MM.1S (cell line): ENCODE data around the gene SUSD4.

ENCODE experiments used
- DNase-seq: peaks from one replicate; pipeline ENCODE4 v3.0.0-alpha.2; 2015
- H2AFZ ChIP-seq: fragments of 300-600 bp; sonication (generic); 2 replicates; pipeline ENCODE4 v1.6.0; 2016; ENCODE audit warnings: antibody characterized with exemption, low read length
- H3F3A ChIP-seq: fragments of 300-600 bp; sonication (generic); 2 replicates; pipeline ENCODE4 v1.6.1; 2016; ENCODE audit warnings: mild to moderate bottlenecking, antibody characterized with exemption, low read length, moderate library complexity, mixed read lengths; ENCODE audit not compliant: insufficient read depth
- H3K27ac ChIP-seq: fragments of 300-600 bp; sonication (generic); 2 replicates; pipeline ENCODE4 v1.5.1; 2016; ENCODE audit warnings: mild to moderate bottlenecking, low read length
- H3K27me3 ChIP-seq: fragments of 300-600 bp; sonication (generic); replicated peaks from 2 replicates; pipeline ENCODE4 v1.6.0; 2016; ENCODE audit warnings: low read length; ENCODE audit not compliant: insufficient read depth
- H3K36me3 ChIP-seq: fragments of 300-600 bp; sonication (generic); replicated peaks from 2 replicates; pipeline ENCODE4 v1.6.1; 2016; ENCODE audit warnings: mild to moderate bottlenecking, low read length, mixed read lengths; ENCODE audit not compliant: insufficient read depth
- H3K4me1 ChIP-seq: fragments of 300-600 bp; sonication (generic); 2 replicates; pipeline ENCODE4 v1.6.1; 2016; ENCODE audit warnings: low read length, mixed read lengths
- H3K4me2 ChIP-seq: fragments of 300-600 bp; sonication (generic); 2 replicates; pipeline ENCODE4 v1.6.0; 2016; ENCODE audit warnings: low read depth, low read length
- H3K4me3 ChIP-seq: fragments of 300-600 bp; sonication (generic); 2 replicates; pipeline ENCODE4 v1.5.1; 2016; ENCODE audit warnings: low read length, mixed read lengths
- H3K79me2 ChIP-seq: fragments of 300-600 bp; sonication (generic); 2 replicates; pipeline ENCODE4 v1.6.1; 2016; ENCODE audit warnings: mixed run types, low read length, mixed read lengths
- H3K9ac ChIP-seq: fragments of 300-600 bp; sonication (generic); 2 replicates; pipeline ENCODE4 v1.6.1; 2016; ENCODE audit warnings: low read length, mixed read lengths
- H3K9me2 ChIP-seq: fragments of 300-600 bp; sonication (generic); replicated peaks from 2 replicates; pipeline ENCODE4 v1.6.1; 2016; ENCODE audit warnings: mild to moderate bottlenecking, low read length, mixed read lengths; ENCODE audit not compliant: insufficient read depth
- H3K9me3 ChIP-seq: fragments of 300-600 bp; sonication (generic); replicated peaks from 2 replicates; pipeline ENCODE4 v1.6.1; 2016; ENCODE audit warnings: mild to moderate bottlenecking, low read length, mixed read lengths; ENCODE audit not compliant: insufficient read depth
- H4K20me1 ChIP-seq: fragments of 300-600 bp; sonication (generic); 2 replicates; pipeline ENCODE4 v1.6.1; 2016; ENCODE audit warnings: mild to moderate bottlenecking, low read length, moderate library complexity, mixed read lengths; ENCODE audit not compliant: insufficient read depth
- EZH2 ChIP-seq: fragments of 300-600 bp; sonication (generic); optimal IDR thresholded peaks from 2 replicates; pipeline ENCODE3; 2017; ENCODE audit warnings: low read depth, mild to moderate bottlenecking, antibody characterized with exemption, low read length, mixed read lengths
- EZH2phosphoT487 ChIP-seq: fragments of 300-600 bp; sonication (generic); IDR thresholded peaks from 2 replicates; pipeline ENCODE4 v1.6.1; 2018; ENCODE audit warnings: antibody characterized with exemption, low read length
- TF ChIP-seq, protein P1 (sequence below): fragments of 300-600 bp; sonication (generic); IDR thresholded peaks from 2 replicates; pipeline ENCODE4 v1.5.1; 2016; ENCODE audit warnings: antibody characterized with exemption, low read length, mixed read lengths

SUSD4 gene

DNA sequence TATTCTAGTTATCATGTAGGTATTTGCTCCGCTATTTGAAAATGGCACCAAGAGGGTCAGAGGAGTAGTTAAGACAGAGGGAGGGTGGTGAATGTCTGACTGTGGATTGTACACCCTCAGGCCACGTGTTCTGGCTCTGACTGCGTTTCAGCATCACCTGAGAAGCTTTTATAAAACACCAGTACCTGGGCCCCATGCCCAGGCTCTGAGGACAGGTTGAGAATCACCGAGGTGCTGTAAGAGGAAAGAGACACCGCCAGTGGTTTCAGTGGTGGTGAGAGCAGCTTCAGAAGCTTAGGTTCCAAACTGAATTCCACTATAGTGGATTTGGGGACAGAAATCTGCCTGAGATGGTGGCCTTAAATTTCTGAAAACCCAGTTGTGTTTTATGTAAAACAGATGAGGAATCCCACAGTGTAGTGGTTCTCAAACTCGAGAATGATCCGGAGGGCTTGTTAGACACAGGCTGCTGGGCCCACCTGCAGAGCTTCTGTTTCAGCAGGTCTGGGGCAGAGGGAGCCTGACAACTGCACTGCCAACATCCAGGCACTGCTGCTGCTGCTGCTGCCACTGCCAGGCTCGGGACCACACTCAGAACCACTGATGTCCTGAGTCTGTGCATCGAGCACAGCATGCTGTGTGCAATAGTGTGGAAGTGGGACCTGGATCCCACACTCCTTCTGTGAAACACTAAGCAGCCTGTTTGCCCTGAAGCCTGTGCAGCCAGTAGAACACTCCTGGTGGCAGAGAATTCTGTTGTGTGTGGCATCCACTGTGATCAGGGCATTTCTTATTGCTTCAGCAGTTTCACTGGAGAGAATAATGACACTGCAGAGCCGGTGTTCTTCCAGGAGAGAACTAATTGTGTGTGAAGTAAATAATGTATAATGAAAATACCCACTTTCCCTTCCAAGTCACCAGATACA, 98.7 kb downstream of the SUSD4 start:
- H3K9me3 ChIP-seq: no peaks in the 10 kb centered on the region
- no peak overlapping the region for H3K9ac ChIP-seq
- no peaks in the 10 kb centered on the region for H3K4me1 ChIP-seq
- H3K27ac ChIP-seq: no peak overlapping the region
- no peaks in the 10 kb centered on the region for H3K9me2 ChIP-seq
- no peak overlapping the region for H3K4me3 ChIP-seq
- H4K20me1 ChIP-seq: no peaks in the 10 kb centered on the region
- no peaks in the 10 kb centered on the region for H3K36me3 ChIP-seq
- no peak for TF ChIP-seq EZH2phosphoT487
- no peaks in the 10 kb centered on the region for H3F3A ChIP-seq
- H3K27me3 ChIP-seq: no peaks in the 10 kb centered on the region
- no peak for DNase-seq
- no peak overlapping the region for H2AFZ ChIP-seq
- H3K4me2 ChIP-seq: no peak overlapping the region
- H3K79me2 ChIP-seq: no peaks in the 10 kb centered on the region

DNA sequence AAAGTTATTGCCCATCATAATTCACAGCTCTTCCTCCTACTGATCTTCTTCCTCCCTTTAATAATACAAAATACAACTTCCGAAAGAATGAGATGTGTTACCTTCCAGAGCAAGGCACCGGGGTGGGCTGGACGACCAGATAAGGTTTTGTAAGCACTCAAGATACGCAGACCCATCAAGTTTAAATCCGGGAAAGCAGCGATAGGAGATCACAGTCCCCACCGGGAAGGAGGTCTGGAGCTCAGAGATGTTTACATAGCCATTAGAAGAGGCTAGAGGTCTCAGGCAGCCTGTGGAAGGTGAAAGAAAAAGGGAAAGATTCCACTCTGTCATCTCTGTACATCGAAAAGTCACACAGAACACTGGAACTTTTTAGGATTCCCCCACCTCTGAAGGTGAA, 99.4 kb downstream of the SUSD4 start:
- Histone ChIP-seq H3K9me3 (no peaks in the 10 kb centered on the region), H3K4me3 (no peak overlapping the region), H3F3A (no peaks in the 10 kb centered on the region), H2AFZ (no peak overlapping the region), H3K9me2 (no peaks in the 10 kb centered on the region), H3K79me2 (no peaks in the 10 kb centered on the region), H4K20me1 (no peaks in the 10 kb centered on the region), H3K4me2 (no peak overlapping the region), H3K9ac (no peak overlapping the region), H3K27me3 (no peaks in the 10 kb centered on the region), H3K27ac (no peak overlapping the region), H3K36me3 (no peaks in the 10 kb centered on the region), H3K4me1 (no peaks in the 10 kb centered on the region)
- DNase-seq: no peak
- TF ChIP-seq EZH2 (no peak), EZH2phosphoT487 (no peak)
- TF ChIP-seq, protein P1, sequence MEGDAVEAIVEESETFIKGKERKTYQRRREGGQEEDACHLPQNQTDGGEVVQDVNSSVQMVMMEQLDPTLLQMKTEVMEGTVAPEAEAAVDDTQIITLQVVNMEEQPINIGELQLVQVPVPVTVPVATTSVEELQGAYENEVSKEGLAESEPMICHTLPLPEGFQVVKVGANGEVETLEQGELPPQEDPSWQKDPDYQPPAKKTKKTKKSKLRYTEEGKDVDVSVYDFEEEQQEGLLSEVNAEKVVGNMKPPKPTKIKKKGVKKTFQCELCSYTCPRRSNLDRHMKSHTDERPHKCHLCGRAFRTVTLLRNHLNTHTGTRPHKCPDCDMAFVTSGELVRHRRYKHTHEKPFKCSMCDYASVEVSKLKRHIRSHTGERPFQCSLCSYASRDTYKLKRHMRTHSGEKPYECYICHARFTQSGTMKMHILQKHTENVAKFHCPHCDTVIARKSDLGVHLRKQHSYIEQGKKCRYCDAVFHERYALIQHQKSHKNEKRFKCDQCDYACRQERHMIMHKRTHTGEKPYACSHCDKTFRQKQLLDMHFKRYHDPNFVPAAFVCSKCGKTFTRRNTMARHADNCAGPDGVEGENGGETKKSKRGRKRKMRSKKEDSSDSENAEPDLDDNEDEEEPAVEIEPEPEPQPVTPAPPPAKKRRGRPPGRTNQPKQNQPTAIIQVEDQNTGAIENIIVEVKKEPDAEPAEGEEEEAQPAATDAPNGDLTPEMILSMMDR: no peak

DNA sequence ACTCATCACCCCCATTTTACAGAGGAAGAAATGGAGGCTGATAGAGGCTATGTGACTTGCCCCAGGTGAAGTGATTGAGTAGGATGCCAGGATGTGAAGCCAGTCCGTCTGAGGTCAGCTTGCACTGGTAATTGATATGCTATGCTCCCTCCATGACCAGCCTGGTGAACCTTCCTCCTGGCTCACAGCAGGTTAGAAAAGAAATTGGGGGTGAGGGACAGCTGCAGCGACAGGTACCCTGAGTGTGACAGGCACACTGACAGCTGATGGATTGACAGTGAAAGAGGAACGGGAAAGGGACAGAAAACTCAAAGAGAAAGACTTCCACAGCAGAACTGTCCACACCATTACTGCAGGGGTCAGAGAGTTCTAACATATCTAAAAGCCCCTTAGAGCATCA, 102.1 kb downstream of the SUSD4 start:
- Histone ChIP-seq H2AFZ (no peak overlapping the region), H3K4me2 (no peak overlapping the region), H3K9me2 (no peaks in the 10 kb centered on the region), H3K27me3 (no peaks in the 10 kb centered on the region), H3K9me3 (no peaks in the 10 kb centered on the region), H3K27ac (no peak overlapping the region), H3K4me1 (no peaks in the 10 kb centered on the region), H3K4me3 (no peak overlapping the region), H4K20me1 (no peaks in the 10 kb centered on the region), H3F3A (no peaks in the 10 kb centered on the region), H3K9ac (no peak overlapping the region), H3K79me2 (no peaks in the 10 kb centered on the region), H3K36me3 (no peaks in the 10 kb centered on the region)
- TF ChIP-seq EZH2: no peak
- no peak for TF ChIP-seq EZH2phosphoT487
- TF ChIP-seq, protein P1: no peak
- DNase-seq: no peak

DNA sequence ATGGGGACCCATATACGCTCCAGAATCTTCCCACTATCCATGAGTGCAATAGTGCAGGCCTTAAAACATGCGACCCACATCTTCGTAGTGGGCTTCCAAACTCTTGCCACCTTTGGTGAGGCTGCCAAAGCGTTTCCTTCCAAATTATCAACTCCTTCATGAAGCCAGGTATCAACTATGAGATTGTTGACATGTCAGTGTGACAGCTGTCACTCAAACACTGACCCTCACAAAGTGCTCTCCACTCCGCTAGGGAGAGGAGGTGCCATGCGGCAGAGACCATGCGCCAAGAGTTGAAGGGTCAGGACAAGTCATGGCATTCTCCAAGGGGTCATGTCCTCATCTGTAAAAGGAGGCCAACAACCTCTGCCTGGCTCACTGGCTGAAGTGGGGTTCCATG, 103.3 kb downstream of the SUSD4 start:
- Histone ChIP-seq H2AFZ (no peak overlapping the region), H3K9ac (no peak overlapping the region), H3K4me1 (no peaks in the 10 kb centered on the region), H4K20me1 (no peaks in the 10 kb centered on the region), H3F3A (no peaks in the 10 kb centered on the region), H3K36me3 (no peaks in the 10 kb centered on the region), H3K4me2 (no peak overlapping the region), H3K9me2 (no peaks in the 10 kb centered on the region), H3K9me3 (no peaks in the 10 kb centered on the region), H3K27ac (no peak overlapping the region), H3K4me3 (no peak overlapping the region), H3K79me2 (no peaks in the 10 kb centered on the region), H3K27me3 (no peaks in the 10 kb centered on the region)
- TF ChIP-seq EZH2 (no peak), EZH2phosphoT487 (no peak)
- TF ChIP-seq, protein P1: no peak
- no peak for DNase-seq
